HG03575 (cell line): Measurements from ENCODE around the gene DPYD.

Source experiments
- ATAC-seq: cut with Tn5 transposase; IDR thresholded peaks from one replicate; pipeline ENCODE4 v1.9.1; 2021; ENCODE audit not compliant: unreplicated experiment, insufficient number of reproducible peaks, low FRiP score; ENCODE audit errors: extremely low read depth

Gene DPYD

GRCh38 chr1:97806326-97806725 lies 114.5 kb downstream of the DPYD start:
- ATAC-seq: no peak

- no peak for ATAC-seq
Observed at GRCh38 chr1:97805093-97805492, 115.7 kb downstream of the DPYD start.

GRCh38 chr1:97803026-97803425 lies 117.8 kb downstream of the DPYD start:
- ATAC-seq: no peak

GRCh38 chr1:97802011-97802410 lies 118.8 kb downstream of the DPYD start:
- ATAC-seq: no peak

GRCh38 chr1:97797403-97798183 lies 123.2 kb downstream of the DPYD start:
- no peak for ATAC-seq

- ATAC-seq: no peak
Observed at GRCh38 chr1:97796711-97797110, 124.1 kb downstream of the DPYD start.

- ATAC-seq: no peak
Observed at GRCh38 chr1:97792655-97793054, 128.2 kb downstream of the DPYD start.

GRCh38 chr1:97791251-97791650 lies 129.6 kb downstream of the DPYD start:
- ATAC-seq: peak; percentile 44

GRCh38 chr1:97787231-97787630 lies 133.6 kb downstream of the DPYD start:
- ATAC-seq: no peak

- ATAC-seq: no peak
Observed at GRCh38 chr1:97784661-97785060, 136.2 kb downstream of the DPYD start.

GRCh38 chr1:97783751-97784150 lies 137.1 kb downstream of the DPYD start:
- ATAC-seq: no peak

GRCh38 chr1:97781762-97782337 lies 139.0 kb downstream of the DPYD start:
- ATAC-seq: no peak

GRCh38 chr1:97780884-97781283 lies 139.9 kb downstream of the DPYD start:
- no peak for ATAC-seq

- ATAC-seq: no peak
Observed at GRCh38 chr1:97778718-97779117, 142.1 kb downstream of the DPYD start.

GRCh38 chr1:97770376-97770775 lies 150.5 kb downstream of the DPYD start:
- ATAC-seq: no peak

- no peak for ATAC-seq
Observed at GRCh38 chr1:97767381-97767780, 153.5 kb downstream of the DPYD start.

- no peak for ATAC-seq
Observed at GRCh38 chr1:97764991-97765390, 155.8 kb downstream of the DPYD start.

- no peak for ATAC-seq
Observed at GRCh38 chr1:97761637-97762036, 159.2 kb downstream of the DPYD start.

GRCh38 chr1:97759078-97759477 lies 161.8 kb downstream of the DPYD start:
- ATAC-seq: no peak

- ATAC-seq: no peak
Observed at GRCh38 chr1:97758541-97759057, 162.2 kb downstream of the DPYD start.
